ENCODE measurements around the gene SPEG. TPM values are rescaled to one million over a fixed set of nuclear protein-coding genes. Genes with fewer than 3 reads are reported as not detected.

SPEG gene
- total RNA-seq, 1 donor, result 48.8 TPM

DNA sequence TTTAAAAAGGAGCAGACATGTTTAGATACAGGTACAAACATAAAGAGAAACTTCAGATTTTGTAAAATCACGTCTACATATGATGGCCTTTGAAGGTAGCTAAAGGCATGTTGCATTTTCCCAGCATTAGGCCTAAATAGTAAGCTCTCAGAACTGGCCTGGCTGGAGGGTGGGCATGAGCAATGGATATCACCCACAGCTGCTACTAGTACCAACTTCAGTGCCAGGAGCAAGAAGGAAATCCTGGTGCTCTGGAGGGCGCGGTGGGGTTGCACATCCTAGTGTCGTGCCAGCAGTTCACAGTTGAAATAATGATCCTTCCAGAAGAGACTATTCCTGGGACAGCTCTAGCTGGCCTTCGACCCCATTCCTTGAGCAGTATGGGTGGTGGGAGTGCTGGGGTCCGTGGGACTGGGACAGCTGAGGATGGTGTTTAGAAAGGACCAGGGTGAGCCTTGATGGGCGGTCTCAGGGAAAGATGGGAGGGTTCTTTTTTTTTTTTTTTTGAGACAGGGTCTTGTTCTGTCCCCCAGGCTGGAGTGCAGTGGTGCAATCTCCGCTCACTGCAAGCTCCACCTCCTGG lies 11.6 kb upstream of the SPEG start:
- TF ChIP-seq, protein P1, sequence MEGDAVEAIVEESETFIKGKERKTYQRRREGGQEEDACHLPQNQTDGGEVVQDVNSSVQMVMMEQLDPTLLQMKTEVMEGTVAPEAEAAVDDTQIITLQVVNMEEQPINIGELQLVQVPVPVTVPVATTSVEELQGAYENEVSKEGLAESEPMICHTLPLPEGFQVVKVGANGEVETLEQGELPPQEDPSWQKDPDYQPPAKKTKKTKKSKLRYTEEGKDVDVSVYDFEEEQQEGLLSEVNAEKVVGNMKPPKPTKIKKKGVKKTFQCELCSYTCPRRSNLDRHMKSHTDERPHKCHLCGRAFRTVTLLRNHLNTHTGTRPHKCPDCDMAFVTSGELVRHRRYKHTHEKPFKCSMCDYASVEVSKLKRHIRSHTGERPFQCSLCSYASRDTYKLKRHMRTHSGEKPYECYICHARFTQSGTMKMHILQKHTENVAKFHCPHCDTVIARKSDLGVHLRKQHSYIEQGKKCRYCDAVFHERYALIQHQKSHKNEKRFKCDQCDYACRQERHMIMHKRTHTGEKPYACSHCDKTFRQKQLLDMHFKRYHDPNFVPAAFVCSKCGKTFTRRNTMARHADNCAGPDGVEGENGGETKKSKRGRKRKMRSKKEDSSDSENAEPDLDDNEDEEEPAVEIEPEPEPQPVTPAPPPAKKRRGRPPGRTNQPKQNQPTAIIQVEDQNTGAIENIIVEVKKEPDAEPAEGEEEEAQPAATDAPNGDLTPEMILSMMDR (IDR thresholded peaks at IDR 0.05; ENCODE audit: insufficient read depth, low read depth, low read length), result no peak
- no peak for DNase-seq (ENCODE audit: low read depth)
- H3K4me3 ChIP-seq (ENCODE audit: low read depth, low read length), result no peak overlapping the region

DNA sequence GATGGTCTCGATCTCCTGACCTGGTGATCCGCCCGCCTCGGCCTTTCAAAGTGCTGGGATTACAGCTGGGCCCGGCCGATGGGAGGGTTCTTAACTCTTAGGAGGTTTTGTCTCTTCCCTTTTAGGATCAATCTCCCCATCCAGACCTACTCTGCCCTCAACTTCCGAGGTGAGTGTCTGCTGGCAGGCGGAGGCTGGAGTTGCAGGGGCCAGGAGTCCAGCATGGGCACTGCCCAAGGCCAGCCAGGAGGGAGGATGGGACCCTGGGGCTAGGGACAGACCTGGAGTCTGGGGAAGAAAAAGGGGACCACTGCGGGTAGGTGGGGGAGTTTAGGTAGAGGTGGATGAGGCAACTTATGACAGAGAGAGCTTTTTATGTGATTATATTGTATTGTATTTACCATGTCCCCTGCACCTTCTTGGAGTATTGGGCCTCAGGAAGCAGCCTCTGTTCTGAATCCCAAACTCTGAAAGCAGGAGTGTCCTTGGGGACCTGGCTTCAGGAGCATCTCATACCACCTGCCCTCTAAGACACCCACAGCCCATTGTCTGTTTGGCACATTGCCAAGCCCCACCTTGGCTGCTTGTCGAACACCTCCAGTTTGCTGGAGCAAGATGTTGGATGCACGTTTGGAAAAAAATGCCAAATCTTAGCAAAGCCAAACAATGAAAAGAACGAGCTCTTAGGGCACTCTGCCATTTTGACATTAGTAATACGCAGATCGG lies 10.8 kb upstream of the SPEG start:
- no peak for DNase-seq (ENCODE audit: low read depth)

DNA sequence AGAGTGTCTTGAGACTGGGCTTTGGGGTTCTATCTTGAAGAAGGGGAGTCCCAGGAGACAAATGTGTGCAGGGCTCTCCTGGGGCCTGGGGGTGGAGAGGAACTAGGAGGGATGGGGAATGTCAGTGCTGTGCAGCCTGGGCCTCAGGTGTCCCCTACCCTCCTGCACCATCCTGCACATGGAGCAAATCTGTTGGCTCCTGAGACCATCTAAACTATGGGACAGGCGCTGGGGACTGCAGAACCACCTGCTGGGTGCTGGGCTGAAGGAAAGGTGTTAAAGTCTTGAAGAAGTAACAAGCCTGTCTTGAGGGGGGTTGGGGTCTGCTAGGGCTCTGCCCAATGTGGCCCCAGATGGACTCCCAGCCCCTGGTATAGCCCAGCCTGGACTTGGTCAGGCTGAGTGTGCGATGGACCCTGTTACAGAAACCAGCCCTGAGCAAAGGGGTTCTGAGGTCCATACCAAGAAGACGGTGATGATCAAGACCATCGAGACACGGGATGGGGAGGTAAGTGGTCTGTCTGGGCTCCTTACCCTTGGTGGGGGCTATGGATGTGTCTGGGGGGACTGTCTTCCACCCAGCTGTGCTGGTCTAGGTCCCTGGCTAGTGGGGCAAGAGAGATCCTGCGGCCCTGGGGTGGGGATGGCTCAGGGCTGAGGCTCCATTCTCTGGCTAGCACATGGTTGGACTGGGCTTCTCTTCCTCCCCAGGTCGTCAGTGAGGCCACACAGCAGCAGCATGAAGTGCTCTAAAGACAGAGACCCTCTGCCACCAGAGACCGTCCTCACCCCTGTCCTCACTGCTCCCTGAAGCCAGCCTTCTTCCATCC lies 9.2 kb upstream of the SPEG start:
- no peak overlapping the region for H3K4me3 ChIP-seq (ENCODE audit: low read depth, low read length)
- DNase-seq (ENCODE audit: low read depth), result no peak
- TF ChIP-seq, protein P1 (IDR thresholded peaks at IDR 0.05; ENCODE audit: insufficient read depth, low read depth, low read length), result no peak

More for the DNA sequence above, 10.8 kb upstream of the SPEG start:
- H3K4me3 ChIP-seq (ENCODE audit: low read depth, low read length), result no peak overlapping the region
- TF ChIP-seq, protein P1 (IDR thresholded peaks at IDR 0.05; ENCODE audit: insufficient read depth, low read depth, low read length), result no peak

DNA sequence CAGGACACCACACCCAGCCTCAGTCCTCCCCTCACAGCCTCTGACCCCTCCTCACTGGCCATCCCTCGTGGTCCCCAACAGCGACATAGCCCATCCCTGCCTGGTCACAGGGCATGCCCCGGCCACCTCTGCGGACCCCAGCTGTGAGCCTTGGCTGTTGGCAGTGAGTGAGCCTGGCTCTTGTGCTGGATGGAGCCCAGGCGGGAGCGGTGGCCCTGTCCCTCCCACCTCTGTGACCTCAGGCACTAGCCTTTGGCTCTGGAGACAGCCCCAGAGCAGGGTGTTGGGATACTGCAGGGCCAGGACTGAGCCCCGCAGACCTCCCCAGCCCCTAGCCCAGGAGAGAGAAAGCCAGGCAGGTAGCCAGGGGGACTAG lies 8.6 kb upstream of the SPEG start:
- no peak overlapping the region for H3K4me3 ChIP-seq (ENCODE audit: low read depth, low read length)
- no peak for DNase-seq (ENCODE audit: low read depth)
- TF ChIP-seq, protein P1 (IDR thresholded peaks at IDR 0.05; ENCODE audit: insufficient read depth, low read depth, low read length), result no peak

DNA sequence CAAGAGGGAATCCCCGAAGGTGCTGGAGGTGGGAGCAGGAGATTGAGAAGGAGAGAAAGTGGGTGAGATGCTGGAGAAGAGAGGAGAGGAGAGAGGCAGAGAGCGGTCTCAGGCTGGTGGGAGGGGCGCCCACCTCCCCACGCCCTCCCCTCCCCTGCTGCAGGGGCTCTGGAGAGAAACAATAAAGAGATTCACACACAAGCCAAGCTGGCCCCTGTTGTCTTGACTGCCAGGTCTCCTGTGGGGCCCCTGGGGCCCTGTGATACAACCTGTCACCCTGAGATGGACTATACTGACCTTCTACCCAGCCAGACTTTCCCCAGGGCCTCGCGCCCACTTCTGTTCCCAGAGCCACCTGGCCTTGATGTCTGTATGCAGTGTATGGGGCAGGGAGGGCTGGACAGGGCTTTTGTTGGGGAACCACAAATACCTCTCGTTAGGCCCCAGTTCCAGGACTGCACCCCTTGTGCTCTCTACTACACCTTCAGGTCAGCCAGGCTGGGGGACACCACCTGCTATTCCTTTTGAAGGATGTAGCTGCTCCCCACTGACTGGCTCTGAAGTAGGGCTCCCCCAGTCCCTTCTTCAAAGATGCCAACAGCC lies 8.0 kb upstream of the SPEG start:
- H3K4me3 ChIP-seq (ENCODE audit: low read depth, low read length), result no peak overlapping the region
- DNase-seq (ENCODE audit: low read depth), result no peak
- TF ChIP-seq, protein P1 (IDR thresholded peaks at IDR 0.05; ENCODE audit: insufficient read depth, low read depth, low read length), result no peak

DNA sequence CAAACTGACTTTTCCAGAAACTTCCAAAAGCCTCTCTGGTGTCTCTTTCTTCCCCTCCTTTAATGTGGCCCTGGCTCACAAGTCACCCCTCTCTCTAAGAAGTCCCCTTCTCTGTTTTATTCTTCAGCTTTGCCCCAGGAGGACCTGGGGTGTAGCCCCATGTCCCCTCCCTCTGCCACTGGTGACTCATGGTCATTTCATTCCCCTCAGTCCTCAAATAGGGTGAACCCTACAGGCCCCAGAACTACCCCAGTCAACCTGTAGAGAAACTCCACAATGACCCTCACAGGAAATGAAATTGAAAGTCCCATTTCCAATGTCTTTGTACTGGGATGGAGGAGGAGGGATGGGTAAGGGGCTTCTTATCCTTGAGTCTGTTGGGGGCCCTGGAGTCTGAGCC lies 6.2 kb upstream of the SPEG start:
- DNase-seq (ENCODE audit: low read depth), result no peak
- TF ChIP-seq, protein P1 (IDR thresholded peaks at IDR 0.05; ENCODE audit: insufficient read depth, low read depth, low read length), result no peak

More for the DNA sequence above, 6.2 kb upstream of the SPEG start:
- H3K4me3 ChIP-seq (ENCODE audit: low read depth, low read length), result no peak overlapping the region
